K562 (cell line): Measurements from ENCODE around the gene TASP1. TPM values are rescaled to one million over a fixed set of nuclear protein-coding genes. Genes with fewer than 3 reads are reported as not detected.

ENCODE experiments used
- ATAC-seq: fragments of 200-7000 bp; cut with Tn5 transposase; 3 replicates; pipeline ENCODE4 v1.9.1; 2020; ENCODE audit warnings: moderate library complexity
- BruUV-seq: library from RNA; stranded (reverse); fragments of 400-500 nt; replicated peaks from 2 replicates; lab custom pipeline; 2021; lab: Mats Ljungman, UMichigan
- CTCF ChIA-PET: fragments of 300-600 bp; formaldehyde crosslinking; extraction: SDS; loops from one replicate; lab custom pipeline; 2021; ENCODE audit warnings: low intra/inter-chr PET ratio; lab: Yijun Ruan, JAX
- POLR2A ChIA-PET: fragments of 300-600, 350-650 bp; sonication (Branson Sonifier 250); formaldehyde crosslinking; extraction: SDS; loops from one replicate; lab custom pipeline; 2021; ENCODE audit warnings: antibody characterized with exemption, inconsistent platforms; lab: Yijun Ruan, JAX
- DNase-seq, 4 experiments: peaks; one replicate each; pipeline versions ENCODE4 v3.0.0 to v3.0.0-alpha.2; 2011 to 2018; ENCODE audit warnings: low spot score in 3 of 4, mixed read lengths in 3 of 4; ENCODE audit errors: extremely low read depth in 1 of 4
- FAIRE-seq: peaks from 2 replicates; lab custom pipeline; 2011; peaks lifted over from hg19 to GRCh38; lab: Jason Lieb, UNC
- H2AFZ ChIP-seq: 2 replicates; pipeline ENCODE4 v1.6.0; 2011; ENCODE audit warnings: low read depth, low read length, control low read depth, inconsistent platforms
- H3K27ac ChIP-seq: fragments of 200-600 bp; 3 replicates; pipeline ENCODE4 v1.8.0; 2011; ENCODE audit warnings: low read depth, mild to moderate bottlenecking, control low read depth, inconsistent platforms, low read length, moderate library complexity, mixed read lengths; ENCODE audit errors: extremely low read depth
- H3K27me3 ChIP-seq, 2 experiments: fragments of 300-600 bp in 1 of 2; 2 replicates in 1 of 2; 3 replicates in 1 of 2; pipeline versions ENCODE4 v1.6.0 to v1.8.0; 2011; ENCODE audit warnings: inconsistent platforms in 2 of 2, low read length in 2 of 2, mild to moderate bottlenecking in 1 of 2, mixed read lengths in 1 of 2, moderate library complexity in 1 of 2; ENCODE audit not compliant: control insufficient read depth in 2 of 2, insufficient read depth in 2 of 2
- H3K36me3 ChIP-seq: fragments of 300-600 bp; 3 replicates; pipeline ENCODE4 v1.8.0; 2011; ENCODE audit warnings: mild to moderate bottlenecking, low read length, inconsistent platforms; ENCODE audit not compliant: control insufficient read depth, insufficient read depth
- H3K4me1 ChIP-seq, 2 experiments: fragments of 200-600 bp in 1 of 2; replicated peaks in 1 of 2; 2 replicates in 1 of 2; 3 replicates in 1 of 2; pipeline versions ENCODE4 v1.5.1 to v1.8.0; 2011; ENCODE audit warnings: inconsistent platforms in 2 of 2, low read length in 2 of 2, mild to moderate bottlenecking in 1 of 2, mixed read lengths in 1 of 2, moderate library complexity in 1 of 2; ENCODE audit not compliant: control insufficient read depth in 2 of 2, insufficient read depth in 2 of 2
- H3K4me2 ChIP-seq: 2 replicates; pipeline ENCODE4 v1.6.1; 2011; ENCODE audit warnings: low read length, control low read depth, inconsistent platforms, mixed read lengths; ENCODE audit not compliant: insufficient read depth
- H3K4me3 ChIP-seq: fragments of 200-600 bp; sonication (generic), shearing (Covaris generic); 2 replicates; pipeline ENCODE4 v1.5.1; 2016; ENCODE audit warnings: control low read depth, inconsistent platforms
- H3K79me2 ChIP-seq: fragments of 200-600 bp; 3 replicates; pipeline ENCODE4 v1.8.0; 2011; ENCODE audit warnings: low read length, inconsistent platforms; ENCODE audit not compliant: control insufficient read depth, insufficient read depth
- H3K9ac ChIP-seq, 2 experiments: 2 replicates each; pipeline versions ENCODE4 v1.6.0 to v1.6.1; 2011; ENCODE audit warnings: low read depth in 2 of 2, low read length in 2 of 2, control low read depth in 1 of 2, inconsistent platforms in 1 of 2, mild to moderate bottlenecking in 1 of 2, mixed read lengths in 1 of 2; ENCODE audit not compliant: insufficient read depth in 1 of 2
- H3K9me1 ChIP-seq: one replicate; pipeline ENCODE4 v1.6.0; 2011; ENCODE audit warnings: inconsistent platforms, mild to moderate bottlenecking, low read length, moderate library complexity; ENCODE audit not compliant: control insufficient read depth, insufficient read depth
- H3K9me3 ChIP-seq: replicated peaks from 2 replicates; pipeline ENCODE4 v1.5.1; 2011; ENCODE audit warnings: low read depth, low read length, inconsistent platforms; ENCODE audit not compliant: control insufficient read depth, insufficient read depth
- H4K20me1 ChIP-seq: replicated peaks from 2 replicates; pipeline ENCODE4 v1.6.1; 2011; ENCODE audit warnings: low read length, inconsistent platforms, mixed read lengths; ENCODE audit not compliant: control insufficient read depth, insufficient read depth
- DMBX1 ChIP-seq: fragments of 250-450 bp; sonication (Bioruptor Pico); IDR thresholded peaks from 2 replicates; pipeline ENCODE4 v1.8.0; 2022; ENCODE audit warnings: inconsistent platforms, mild to moderate bottlenecking, moderate library complexity, borderline replicate concordance
- E4F1 ChIP-seq: fragments of 250-450 bp; sonication (Bioruptor Pico); IDR thresholded peaks from 2 replicates; pipeline ENCODE4 v1.5.0; 2021; ENCODE audit warnings: mild to moderate bottlenecking, borderline replicate concordance
- FOS ChIP-seq: IDR thresholded peaks from 3 replicates; pipeline ENCODE4 v1.6.1; 2011; ENCODE audit not compliant: insufficient read length; ENCODE audit errors: extremely low read depth
- MCM2 ChIP-seq: fragments of 450-650 bp; IDR thresholded peaks from 2 replicates; pipeline ENCODE4 v1.6.1; 2017; ENCODE audit warnings: low read depth, mild to moderate bottlenecking
- RBM25 ChIP-seq: fragments of 200-400 bp; formaldehyde crosslinking; IDR thresholded peaks from 2 replicates; pipeline ENCODE4 v1.6.1; 2018; ENCODE audit warnings: low read length, low read depth, moderate library complexity; ENCODE audit not compliant: severe bottlenecking
- ZNF324 ChIP-seq: fragments of 250-450 bp; sonication (Bioruptor Pico); IDR thresholded peaks from 2 replicates; pipeline ENCODE4 v1.4.0; 2020; ENCODE audit warnings: mild to moderate bottlenecking
- ZNF444 ChIP-seq: fragments of 250-450 bp; sonication (Bioruptor Pico); IDR thresholded peaks from 2 replicates; pipeline ENCODE4 v1.4.0; 2020; ENCODE audit warnings: mild to moderate bottlenecking, moderate library complexity
- ZNF696 ChIP-seq: fragments of 250-450 bp; sonication (Bioruptor Pico); conservative IDR thresholded peaks from 2 replicates; pipeline ENCODE4 v1.4.0; 2020; ENCODE audit warnings: mild to moderate bottlenecking, moderate library complexity
- WGBS: fragments of 100-300 bp; shearing (Covaris generic); methylation state at CpG from one replicate; pipeline ENCODE4 v1.1.6; 2016; ENCODE audit warnings: low coverage, mixed read lengths; ENCODE audit not compliant: insufficient coverage; ENCODE audit errors: missing lambda C conversion rate; 5-methylcytosine and 5-hydroxymethylcytosine counted together
- in situ Hi-C: fragments of 300-500 bp; cut with MboI; formaldehyde crosslinking; loops from 4 replicates; pipeline ENCODE4 v1.15.0; 2018; ENCODE audit warnings: inconsistent platforms, mixed read lengths
- intact Hi-C: fragments of 100-400 bp; cut with micrococcal nuclease; formaldehyde crosslinking; loops from 2 replicates; pipeline ENCODE4 v1.14.2; 2022
- polyA plus RNA-seq, 8 experiments: library from polyadenylated mRNA; depleted of rRNA in 4 of 8; stranded (reverse) in 5 of 8; unstranded in 3 of 8; fragments of >200 nt; fragmentation: Nextera tagmentation in 2 of 8; fragmentation: Illumina TruSeq in 1 of 8; extraction: Ambion mirVana in 2 of 8; extraction: Trizol in 1 of 8; gene quantifications; 2 replicates each; pipeline versions ENCODE4 v1.2.1 to v1.2.3, GENCODE V29; 2011 to 2014; ENCODE audit warnings: inconsistent platforms in 1 of 8, missing spikeins in 1 of 8
- total RNA-seq, 7 experiments: library from RNA; depleted of rRNA in 6 of 7; stranded (reverse); fragments of >200 nt in 6 of 7; fragmentation: Illumina TruSeq in 2 of 7; extraction: Trizol in 2 of 7; gene quantifications; 2 replicates each; pipeline versions ENCODE4 v1.2.1 to v1.2.3, GENCODE V29; 2011 to 2021; ENCODE audit warnings: low replicate concordance in 1 of 7

Gene TASP1
- total and polyA plus RNA-seq, 9 of the 15 experiments (the other 6 are each of a cell fraction or from before 2014, with no cell fraction given) = 3.7 to 10.6 (median 6.4) TPM

GRCh38 chr20:13474467-13474866 lies 164.3 kb downstream of the TASP1 start:
- Histone ChIP-seq H3K27me3 (no peaks in the 10 kb centered on the region), H4K20me1 (no peaks in the 10 kb centered on the region)
- CTCF ChIA-PET = no interaction called here
- DNase-seq = no peak
- 67% methylated on average over 1 of the region's 1 CpG for WGBS
- no peak for TF ChIP-seq DMBX1 (CRISPR knock-in tag)
- no peak for TF ChIP-seq ZNF444 (CRISPR knock-in tag)
- no peak for TF ChIP-seq E4F1 (CRISPR knock-in tag)
- TF ChIP-seq FOS = no peak
- no peak for TF ChIP-seq ZNF696
- no peak for TF ChIP-seq RBM25
- no peak for TF ChIP-seq ZNF324 (CRISPR knock-in tag)
- TF ChIP-seq MCM2 = no peak
- TF ChIP-seq, all 486 proteins: peak for 0
- intact Hi-C loops (no loop called here), in situ Hi-C loops (no loop called here)
- H3K79me2 ChIP-seq = no peaks in the 10 kb centered on the region
- no peak overlapping the region for H3K27ac ChIP-seq
- H3K4me3 ChIP-seq = no peak overlapping the region
- no peaks in the 10 kb centered on the region for H3K9me3 ChIP-seq
- ATAC-seq (no peak), FAIRE-seq (no peak)
- no peaks in the 10 kb centered on the region for H3K36me3 ChIP-seq
- H3K4me1 ChIP-seq = no peaks in the 10 kb centered on the region
- no peak overlapping the region for H3K4me2 ChIP-seq
- no peak overlapping the region for H2AFZ ChIP-seq
- H3K9me1 ChIP-seq = no peaks in the 10 kb centered on the region
- H3K9ac ChIP-seq = no peak overlapping the region
- POLR2A ChIA-PET = no interaction called here
- no TSS peak for BruUV-seq
